ENCODE results near the gene UXS1.

The UXS1 gene

DNA sequence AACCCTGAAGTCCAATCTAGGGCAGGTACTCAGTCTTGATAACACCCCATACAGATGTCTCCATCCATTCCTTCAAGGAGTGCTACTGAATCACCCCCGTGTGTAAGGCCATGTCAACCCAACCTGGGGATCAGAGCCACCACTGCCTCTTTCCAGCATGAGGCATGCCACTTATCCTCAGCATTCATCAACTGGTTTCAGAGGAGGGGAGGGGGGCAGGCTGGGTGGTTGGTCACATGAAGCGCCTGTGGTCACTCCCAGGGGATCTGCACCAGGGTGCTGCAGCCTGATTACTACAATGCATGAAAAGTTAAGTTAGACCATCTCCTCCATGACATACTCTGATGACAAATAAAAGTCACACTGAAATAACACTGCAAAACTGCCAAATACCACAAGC, 65.0 kb downstream of the UXS1 start:
- no peak for DNase-seq

GRCh38 chr2:106127776-106128268, 66.3 kb downstream of the UXS1 start:
- no peak for DNase-seq

DNA sequence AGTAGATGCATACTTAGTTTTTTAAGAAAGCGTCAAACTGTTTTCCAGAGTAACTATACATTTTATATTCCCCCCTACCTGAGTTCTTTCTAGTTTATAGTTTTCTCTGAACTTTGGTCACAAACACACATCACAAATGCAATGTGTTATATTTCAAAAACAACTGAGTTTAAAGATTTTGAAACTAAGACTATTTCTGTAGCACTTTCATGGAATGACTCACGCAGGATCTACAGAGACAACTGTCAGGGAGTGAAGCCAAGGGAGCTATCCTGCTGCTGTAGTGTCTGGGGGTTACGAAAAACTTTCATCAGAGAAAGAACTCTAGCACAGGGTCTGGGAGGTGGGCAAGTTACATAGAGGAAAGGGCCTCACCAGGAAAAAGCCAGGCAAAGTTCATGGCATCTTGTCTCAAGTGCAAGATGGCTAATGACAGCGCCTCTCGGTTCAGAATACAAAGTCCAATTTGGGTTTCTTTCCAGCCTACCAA, 66.8 kb downstream of the UXS1 start:
- no peak for DNase-seq

DNA sequence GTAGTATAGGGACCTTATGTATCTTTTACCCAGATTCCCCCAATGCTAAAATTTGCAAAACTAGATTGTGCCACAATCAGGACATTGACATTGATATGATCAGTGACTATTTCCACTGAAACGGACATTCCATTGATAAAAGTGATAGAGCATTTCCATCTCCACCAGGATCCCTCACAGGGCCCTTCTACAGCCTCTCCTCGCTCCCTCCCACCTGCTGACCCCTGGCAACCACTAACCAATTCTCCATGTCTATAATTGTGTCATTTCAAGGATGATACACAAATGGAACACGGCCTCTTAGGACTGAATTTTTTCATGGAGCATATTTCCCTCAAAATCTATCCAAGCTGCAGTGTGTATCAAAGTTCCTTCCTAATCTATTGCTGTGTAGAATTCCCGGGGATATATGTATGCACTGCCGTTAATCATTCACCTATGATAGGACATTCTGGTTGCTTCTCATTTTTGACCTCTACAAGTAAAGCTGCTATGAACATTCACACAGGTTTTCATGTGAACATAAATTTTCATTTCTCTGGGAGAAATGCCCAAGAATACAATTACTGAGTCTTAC, 67.3 kb downstream of the UXS1 start:
- DNase-seq, result no peak

DNA sequence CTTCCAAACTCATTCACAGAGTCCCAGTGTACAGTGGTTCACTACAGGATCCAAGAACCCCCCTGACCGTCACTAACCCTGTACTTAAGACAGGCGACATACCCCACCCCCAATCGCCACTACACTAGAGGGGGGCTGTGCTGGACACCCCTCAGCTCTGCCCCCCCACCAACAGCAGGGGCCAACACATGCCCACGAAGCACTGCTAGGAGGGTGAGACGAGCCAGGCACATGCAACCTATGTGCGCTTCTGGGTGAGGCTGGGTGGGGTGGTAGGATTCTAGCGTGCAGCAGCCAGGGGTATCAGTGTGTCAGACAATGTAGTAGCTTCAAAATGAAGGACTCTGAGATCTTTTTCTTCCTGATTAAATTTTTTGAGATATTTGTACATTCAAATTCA, 67.8 kb downstream of the UXS1 start:
- no peak for DNase-seq

- DNase-seq, result no peak
These were observed 69.1 kb downstream of the UXS1 start for GRCh38 chr2:106124905-106125549.

DNA sequence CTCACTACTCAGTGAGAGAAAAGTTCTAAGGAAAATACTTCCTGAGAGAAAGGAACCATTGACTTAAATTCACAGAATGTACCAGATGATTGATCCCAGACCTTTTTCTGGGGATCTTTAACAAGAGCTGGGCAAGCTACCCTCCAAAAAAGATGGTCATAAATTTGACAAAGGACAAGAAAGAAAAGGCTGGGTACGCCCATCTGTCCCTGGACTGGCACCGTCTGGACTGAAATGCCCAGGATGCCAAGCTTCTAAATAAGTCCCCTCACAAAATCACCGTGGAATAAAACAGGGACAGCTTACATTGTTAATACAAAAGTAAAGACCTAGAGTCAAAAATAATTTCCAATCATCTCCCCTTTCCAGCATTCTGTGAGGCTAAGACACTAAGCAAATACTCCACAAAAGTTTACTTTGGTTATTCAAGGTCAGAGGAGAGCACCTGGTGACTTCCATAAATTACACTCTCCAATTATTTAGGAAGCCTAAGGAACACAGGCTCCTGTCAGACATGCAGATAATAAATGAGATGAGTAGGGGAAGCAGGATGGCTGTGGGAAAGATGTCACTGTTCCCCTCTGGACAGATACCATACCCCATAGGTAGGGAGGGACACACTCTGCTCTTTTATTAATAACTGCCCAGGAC, 69.9 kb downstream of the UXS1 start:
- no peak for DNase-seq

DNA sequence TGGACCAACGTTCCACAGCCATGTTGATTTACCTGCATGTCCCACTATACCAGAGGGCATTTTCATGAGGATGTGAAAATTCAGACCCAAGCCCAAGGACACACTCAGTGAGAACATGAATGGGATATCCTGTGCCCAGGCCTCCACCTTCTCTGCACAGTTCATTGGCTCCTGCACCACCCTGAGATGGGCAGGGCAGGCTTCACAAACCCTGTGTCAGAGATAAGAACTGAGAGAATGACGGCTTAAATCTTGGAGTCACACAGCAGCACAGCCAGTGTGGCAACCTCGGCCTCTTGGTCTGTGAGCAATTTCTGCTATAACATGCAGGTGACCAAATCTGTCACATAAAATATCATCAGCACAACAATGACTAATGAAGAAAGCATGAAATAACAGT, 71.9 kb downstream of the UXS1 start:
- DNase-seq, result no peak

DNA sequence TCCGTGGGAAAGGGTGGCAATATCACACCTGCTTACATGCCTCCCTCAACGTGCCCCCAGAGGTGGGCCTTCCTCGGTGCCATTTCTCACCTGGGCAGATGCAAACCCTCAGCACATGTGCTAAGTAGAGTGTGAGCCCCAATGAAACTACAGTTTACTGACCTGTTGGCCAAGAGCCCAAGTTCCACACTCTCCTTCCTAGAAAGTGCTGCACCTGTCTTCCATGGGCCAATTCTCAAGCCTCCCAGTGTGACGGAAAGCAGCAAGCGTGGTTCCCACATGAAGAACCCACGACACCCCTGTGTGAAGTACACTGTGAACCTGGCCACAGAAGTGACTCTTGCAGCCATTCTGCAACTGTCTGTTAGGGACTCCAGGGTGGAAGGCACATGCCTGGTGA, 73.7 kb downstream of the UXS1 start:
- DNase-seq, result no peak

DNA sequence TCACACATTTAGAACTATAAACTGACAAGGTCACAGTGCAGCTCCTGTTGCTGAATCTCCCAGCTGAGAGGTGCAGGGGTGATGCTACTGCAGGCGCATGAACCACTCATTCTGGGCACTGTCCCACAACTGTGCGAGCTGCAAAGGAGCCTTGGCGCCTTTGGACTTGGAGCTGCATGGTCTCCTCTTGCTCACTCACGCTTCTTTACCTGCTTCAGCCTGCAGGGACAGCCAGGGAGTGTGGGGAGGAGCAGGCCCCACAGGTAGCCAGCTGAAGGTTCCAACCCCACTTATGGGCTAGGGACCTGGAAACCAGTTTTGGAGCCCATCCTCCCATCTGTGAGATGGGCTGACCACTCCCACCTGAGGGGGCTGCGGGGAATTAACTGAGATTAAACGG, 75.0 kb downstream of the UXS1 start:
- DNase-seq, result no peak

DNA sequence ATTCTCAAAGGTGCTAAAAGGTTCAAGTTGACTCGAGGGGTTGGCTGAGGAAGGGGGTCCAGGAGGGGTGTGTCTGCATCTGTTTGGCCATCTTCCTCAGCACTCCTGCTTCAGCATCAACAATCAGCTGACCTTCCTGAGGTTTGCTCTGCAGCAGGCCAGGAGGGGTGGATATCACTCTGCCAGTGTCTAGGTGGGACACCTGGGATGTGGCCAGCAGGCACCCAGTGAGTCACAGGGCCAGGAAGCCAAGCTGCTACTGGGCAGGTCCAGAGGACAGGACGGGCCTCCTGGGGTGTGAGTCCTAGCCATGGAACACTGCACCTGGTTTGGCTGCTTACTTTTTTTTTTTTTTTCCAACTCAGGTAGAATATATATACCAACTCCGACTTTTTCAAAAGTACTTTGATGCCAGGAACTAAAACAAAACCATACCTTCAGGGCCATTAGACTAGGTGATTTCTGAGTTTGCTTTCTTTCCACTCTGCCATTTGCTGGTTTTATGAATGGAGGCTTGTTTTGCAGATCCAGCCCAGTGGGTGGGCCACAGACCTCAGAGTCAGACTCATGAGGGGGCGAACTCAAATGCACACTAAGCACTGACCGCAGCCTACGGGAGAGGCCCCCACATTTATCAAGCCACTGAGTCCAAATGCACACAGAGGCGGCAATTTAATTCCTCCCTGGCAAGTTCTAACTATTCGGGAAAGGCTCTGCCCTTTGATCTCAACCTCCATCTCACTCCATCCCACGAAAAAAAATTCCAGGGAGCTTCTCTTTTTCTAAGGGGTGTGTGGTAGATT, 76.0 kb downstream of the UXS1 start:
- DNase-seq, result no peak

DNA sequence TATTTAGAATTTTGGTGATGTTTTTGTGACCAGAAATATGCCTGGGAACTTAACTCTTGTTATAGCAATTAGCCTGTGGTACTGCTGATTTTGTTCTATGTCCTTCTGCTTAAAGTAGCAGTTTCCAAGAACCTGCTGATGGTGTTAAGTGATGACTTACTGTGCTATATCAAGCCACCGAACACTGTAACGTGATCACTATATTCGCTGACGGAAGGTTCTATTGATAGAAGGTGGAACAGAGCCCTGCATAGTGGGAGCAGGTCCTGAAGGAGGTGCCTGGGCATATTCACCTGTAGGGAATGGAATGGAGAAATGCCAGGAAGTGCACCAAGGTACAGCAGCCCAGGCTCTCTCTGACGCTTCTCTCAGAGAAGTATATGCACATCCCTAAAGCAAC, 76.8 kb downstream of the UXS1 start:
- no peak for DNase-seq

DNA sequence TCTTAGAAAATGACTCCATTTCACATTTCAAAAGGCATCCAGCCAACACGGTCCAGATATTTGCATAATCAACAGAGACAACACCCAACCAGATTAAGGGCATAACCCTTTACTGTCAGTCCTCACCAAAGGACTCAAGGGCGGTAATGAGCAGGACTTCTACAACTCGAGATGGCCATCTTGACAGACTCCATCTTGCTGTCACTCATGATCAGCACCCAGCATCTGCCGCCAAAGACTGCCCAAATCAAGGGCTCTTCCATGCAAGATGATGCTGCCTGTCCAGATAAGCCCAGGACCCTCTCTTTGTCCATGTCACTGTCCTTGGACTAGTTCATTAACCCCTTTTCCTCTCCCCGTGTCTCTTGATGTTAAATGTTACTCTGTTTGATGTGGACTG, 77.9 kb downstream of the UXS1 start:
- DNase-seq, result no peak

GRCh38 chr2:106115665-106116064, 78.4 kb downstream of the UXS1 start:
- no peak for DNase-seq

DNA sequence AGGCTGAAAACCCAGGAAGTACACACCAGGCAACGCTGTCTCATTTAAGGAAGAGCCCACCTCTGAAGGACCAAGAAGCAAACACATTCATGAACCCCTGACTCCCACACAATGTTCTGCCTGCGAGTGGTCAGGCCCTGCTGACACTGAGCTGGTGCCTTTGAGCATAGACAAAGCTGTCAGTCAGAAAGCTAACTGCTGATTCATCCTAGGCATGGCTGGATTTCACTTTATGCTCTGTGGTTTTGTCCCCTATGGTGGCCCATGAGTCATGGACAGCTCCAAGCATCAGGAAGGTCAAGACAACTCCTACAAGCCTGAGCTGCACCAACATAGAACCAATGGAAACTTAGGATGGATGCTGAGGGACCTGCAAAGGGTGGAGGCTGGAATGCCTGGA, 78.9 kb downstream of the UXS1 start:
- DNase-seq, result no peak

- DNase-seq, result no peak
These were observed 79.9 kb downstream of the UXS1 start for GRCh38 chr2:106114166-106114565.

DNA sequence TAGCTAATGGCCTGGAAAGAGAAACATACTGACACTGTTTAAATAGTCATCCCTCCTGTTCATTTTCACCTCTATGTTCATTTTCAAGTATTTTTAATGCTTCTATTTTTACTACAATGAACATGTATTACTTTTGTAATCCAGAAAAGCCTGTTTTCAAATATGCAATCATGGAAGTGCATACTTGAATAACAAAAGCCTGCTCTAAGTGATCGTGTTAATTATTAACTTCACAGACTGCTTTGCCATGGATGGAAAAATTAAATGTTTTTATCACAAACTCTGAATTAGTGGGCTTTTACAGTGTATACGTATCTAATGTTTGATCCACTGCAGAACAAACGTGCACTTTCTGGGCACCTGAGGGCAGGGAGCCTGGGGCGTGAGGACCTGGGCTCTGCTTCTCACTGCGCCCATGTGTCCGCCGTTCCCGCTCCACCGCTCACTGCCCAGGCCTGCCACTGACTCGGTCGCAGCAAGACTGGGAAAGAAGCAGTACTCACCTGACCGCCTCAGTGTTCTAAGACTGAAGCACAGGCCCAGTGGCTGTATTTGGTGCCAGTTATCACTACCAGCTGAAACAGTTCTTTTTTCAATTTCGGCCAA, 80.6 kb downstream of the UXS1 start:
- no peak for DNase-seq

DNA sequence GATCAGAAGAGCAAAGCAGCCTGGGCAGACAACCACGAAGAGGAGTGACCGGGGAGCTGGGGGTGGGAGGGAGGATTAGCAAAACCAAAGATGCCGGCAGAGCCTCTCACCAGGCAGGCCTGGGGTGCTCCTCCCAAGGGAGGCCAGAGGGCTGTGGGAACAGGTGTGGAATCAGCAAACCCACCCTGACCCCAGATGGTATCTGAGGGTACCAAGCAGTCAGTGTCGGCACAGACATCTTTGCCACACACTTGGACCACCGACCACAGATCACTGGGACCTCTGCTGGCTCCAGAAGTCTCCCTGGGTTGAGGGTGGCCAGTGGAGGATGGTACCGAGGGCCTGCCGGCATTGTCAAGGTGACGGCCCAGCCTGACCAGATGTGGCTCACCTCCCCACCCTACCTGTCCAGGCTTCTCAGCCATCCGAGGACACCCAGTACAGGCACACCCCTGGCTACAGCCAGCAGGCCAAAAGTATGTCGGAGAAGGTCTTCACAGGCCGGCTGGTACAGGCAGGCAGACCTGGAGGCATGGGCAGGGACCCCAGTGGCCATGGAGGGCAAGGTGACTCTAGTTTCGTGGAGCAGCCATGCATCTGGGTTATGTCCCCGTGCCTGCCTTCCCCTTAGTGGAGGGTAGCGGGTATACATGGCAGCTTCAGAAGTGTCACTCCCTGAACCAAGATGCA, 82.1 kb downstream of the UXS1 start:
- no peak for DNase-seq

GRCh38 chr2:106109675-106110424, 84.3 kb downstream of the UXS1 start:
- no peak for DNase-seq

- no peak for DNase-seq
These were observed 85.3 kb downstream of the UXS1 start for GRCh38 chr2:106108791-106109190.

- DNase-seq, result no peak
These were observed 85.8 kb downstream of the UXS1 start for GRCh38 chr2:106108351-106108750.

Measured in NCI-H2107 (cell line).